MCF 10A (cell line): ENCODE results near the gene PNMA8C. TPM values are rescaled to one million over a fixed set of nuclear protein-coding genes. Genes with fewer than 3 reads are reported as not detected.

Source experiments
- BruUV-seq: library from RNA; stranded (reverse); fragments of 400-500 nt; replicated peaks from 2 replicates; lab custom pipeline; 2021; lab: Mats Ljungman, UMichigan
- CTCF ChIA-PET: fragments of 300-600 bp; sonication (Branson Sonifier 250); formaldehyde crosslinking; extraction: SDS; loops from one replicate; lab custom pipeline; 2021; ENCODE audit warnings: antibody characterized with exemption, inconsistent platforms; lab: Yijun Ruan, JAX
- POLR2A ChIA-PET: fragments of 300-600, 350-650 bp; sonication (Branson Sonifier 250); formaldehyde crosslinking; extraction: SDS; loops from one replicate; lab custom pipeline; 2020; ENCODE audit warnings: antibody characterized with exemption, inconsistent platforms; lab: Yijun Ruan, JAX
- DNase-seq: peaks from one replicate; pipeline ENCODE4 v3.0.0-alpha.2; 2018; ENCODE audit not compliant: unreplicated experiment
- H3K27ac Mint-ChIP-seq: one replicate; pipeline ENCODE4 v1.8.0; 2022; ENCODE audit warnings: mild to moderate bottlenecking, low read depth, mixed read lengths; ENCODE audit not compliant: unreplicated experiment
- H3K27me3 Mint-ChIP-seq: one replicate; pipeline ENCODE4 v1.8.0; 2022; ENCODE audit warnings: mixed read lengths; ENCODE audit not compliant: insufficient read depth, unreplicated experiment
- H3K36me3 Mint-ChIP-seq: one replicate; pipeline ENCODE4 v1.8.0; 2022; ENCODE audit warnings: mild to moderate bottlenecking, moderate library complexity, mixed read lengths; ENCODE audit not compliant: insufficient read depth, unreplicated experiment
- H3K4me1 Mint-ChIP-seq: one replicate; pipeline ENCODE4 v1.8.0; 2022; ENCODE audit warnings: mixed read lengths; ENCODE audit not compliant: insufficient read depth, unreplicated experiment
- H3K4me3 Mint-ChIP-seq: one replicate; pipeline ENCODE4 v1.8.0; 2022; ENCODE audit warnings: mild to moderate bottlenecking, moderate library complexity, mixed read lengths; ENCODE audit not compliant: unreplicated experiment
- H3K9me3 Mint-ChIP-seq: one replicate; pipeline ENCODE4 v1.8.0; 2022; ENCODE audit warnings: mixed read lengths; ENCODE audit not compliant: unreplicated experiment
- intact Hi-C: fragments of 100-400 bp; cut with micrococcal nuclease; formaldehyde crosslinking; loops from 2 replicates; pipeline ENCODE4 v1.14.1; 2022
- total RNA-seq: library from RNA; stranded (reverse); gene quantifications from 2 replicates; pipeline ENCODE4 v1.2.3, GENCODE V29; 2022
- TF ChIP-seq, protein P1 (sequence below): fragments of 200-600 bp; IDR thresholded peaks from one replicate; pipeline ENCODE4 v1.8.0; 2022; ENCODE audit warnings: antibody characterized with exemption, mild to moderate bottlenecking; ENCODE audit not compliant: unreplicated experiment

The PNMA8C gene
- total RNA-seq, 1 experiment from 2014 or later: not detected

- H3K27ac Mint-ChIP-seq: peak overlapping the region; percentile 81
- CTCF ChIA-PET: interaction anchor here (0.6 to 1.2 kb wide), 4 partner anchors 18 to 120 kb away, joined by 3 to 5 read pairs (median 4); partner anchors contain the start of gene PPP5C
- BruUV-seq: TSS peak; percentile 22
- POLR2A ChIA-PET: interaction anchor here (0.6 to 3.6 kb wide), 7 partner anchors 9 to 1043 kb away, joined by 3 to 25 read pairs (median 4); partner anchors contain the start of gene ERCC1
- no peaks in the 10 kb centered on the region for H3K27me3 Mint-ChIP-seq
- peaks cover 6% of the 10 kb centered on the region for H3K36me3 Mint-ChIP-seq
- intact Hi-C loops: no loop called here
- TF ChIP-seq, protein P1, sequence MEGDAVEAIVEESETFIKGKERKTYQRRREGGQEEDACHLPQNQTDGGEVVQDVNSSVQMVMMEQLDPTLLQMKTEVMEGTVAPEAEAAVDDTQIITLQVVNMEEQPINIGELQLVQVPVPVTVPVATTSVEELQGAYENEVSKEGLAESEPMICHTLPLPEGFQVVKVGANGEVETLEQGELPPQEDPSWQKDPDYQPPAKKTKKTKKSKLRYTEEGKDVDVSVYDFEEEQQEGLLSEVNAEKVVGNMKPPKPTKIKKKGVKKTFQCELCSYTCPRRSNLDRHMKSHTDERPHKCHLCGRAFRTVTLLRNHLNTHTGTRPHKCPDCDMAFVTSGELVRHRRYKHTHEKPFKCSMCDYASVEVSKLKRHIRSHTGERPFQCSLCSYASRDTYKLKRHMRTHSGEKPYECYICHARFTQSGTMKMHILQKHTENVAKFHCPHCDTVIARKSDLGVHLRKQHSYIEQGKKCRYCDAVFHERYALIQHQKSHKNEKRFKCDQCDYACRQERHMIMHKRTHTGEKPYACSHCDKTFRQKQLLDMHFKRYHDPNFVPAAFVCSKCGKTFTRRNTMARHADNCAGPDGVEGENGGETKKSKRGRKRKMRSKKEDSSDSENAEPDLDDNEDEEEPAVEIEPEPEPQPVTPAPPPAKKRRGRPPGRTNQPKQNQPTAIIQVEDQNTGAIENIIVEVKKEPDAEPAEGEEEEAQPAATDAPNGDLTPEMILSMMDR: no peak
- DNase-seq: peak; percentile 75
- H3K9me3 Mint-ChIP-seq: no peaks in the 10 kb centered on the region
- peak overlapping the region; percentile 59 for H3K4me3 Mint-ChIP-seq
- H3K4me1 Mint-ChIP-seq: peaks cover 15% of the 10 kb centered on the region
Measured at GRCh38 chr19:46466536-46467196, 37.9 kb upstream of the PNMA8C start.

DNA sequence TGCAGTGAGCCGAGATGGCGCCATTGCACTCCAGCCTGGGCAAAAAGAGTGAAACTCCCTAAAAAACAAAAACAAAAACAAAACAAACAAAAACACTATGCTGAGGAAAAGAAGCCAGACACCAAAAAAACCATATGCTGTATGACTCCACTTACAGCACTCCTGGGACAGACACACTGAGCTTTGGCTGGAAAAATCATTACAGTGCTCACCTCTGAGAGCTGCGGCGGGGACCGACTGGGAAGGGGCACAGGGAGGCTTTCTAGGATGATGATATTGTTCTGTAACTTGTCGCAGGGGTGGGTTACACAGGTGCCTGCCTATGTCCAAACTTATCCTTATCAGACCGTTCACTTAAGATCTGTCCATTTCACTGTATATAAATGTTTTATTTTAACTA is 34.8 kb upstream of the PNMA8C start:
- TF ChIP-seq, protein P1: no peak
- Mint-ChIP-seq H3K27me3 (no peaks in the 10 kb centered on the region), H3K27ac (no peak overlapping the region), H3K36me3 (no peaks in the 10 kb centered on the region), H3K4me1 (peaks cover 15% of the 10 kb centered on the region), H3K9me3 (no peaks in the 10 kb centered on the region), H3K4me3 (no peak overlapping the region)
- BruUV-seq: no TSS peak
- ChIA-PET POLR2A (interaction anchor here (0.6 to 3.6 kb wide), 3 partner anchors 10 to 19 kb away, joined by 3 to 25 read pairs (median 8); no protein-coding TSS in a partner anchor), CTCF (interaction anchor here (0.6 to 1.1 kb wide), 2 partner anchors 10 to 60 kb away, joined by 4 to 5 read pairs; no protein-coding TSS in a partner anchor)
- intact Hi-C loops: no loop called here
- no peak for DNase-seq

GRCh38 chr19:46461537-46461936 is 32.8 kb upstream of the PNMA8C start:
- H3K9me3 Mint-ChIP-seq: no peaks in the 10 kb centered on the region
- POLR2A ChIA-PET: interaction anchor here (0.6 to 3.1 kb wide), 6 partner anchors 9 to 346 kb away, joined by 3 to 31 read pairs (median 4); partner anchors contain the start of gene PNMA8A
- no peaks in the 10 kb centered on the region for H3K36me3 Mint-ChIP-seq
- no peak overlapping the region for H3K27ac Mint-ChIP-seq
- no peaks in the 10 kb centered on the region for H3K27me3 Mint-ChIP-seq
- no peak overlapping the region for H3K4me3 Mint-ChIP-seq
- CTCF ChIA-PET: interaction anchor here (0.6 to 1.5 kb wide), 3 partner anchors 26 to 579 kb away, joined by 3 to 7 read pairs (median 4); no protein-coding TSS in a partner anchor
- H3K4me1 Mint-ChIP-seq: peaks cover 3% of the 10 kb centered on the region
- TF ChIP-seq, protein P1: no peak
- BruUV-seq: no TSS peak
- intact Hi-C loops: no loop called here
- DNase-seq: peak; percentile 73

GRCh38 chr19:46460981-46461380 is 32.2 kb upstream of the PNMA8C start:
- Mint-ChIP-seq H3K4me1 (peaks cover 4% of the 10 kb centered on the region), H3K27me3 (no peaks in the 10 kb centered on the region), H3K27ac (peak overlapping the region; percentile 51), H3K36me3 (no peaks in the 10 kb centered on the region), H3K9me3 (no peaks in the 10 kb centered on the region), H3K4me3 (no peak overlapping the region)
- no TSS peak for BruUV-seq
- intact Hi-C loops: no loop called here
- no peak for DNase-seq
- CTCF ChIA-PET: interaction anchor here (0.6 to 1.5 kb wide), 4 partner anchors 8 to 268 kb away, joined by 3 to 7 read pairs (median 4); no protein-coding TSS in a partner anchor
- TF ChIP-seq, protein P1: no peak
- POLR2A ChIA-PET: interaction anchor here (0.9 to 3.1 kb wide), 6 partner anchors 9 to 346 kb away, joined by 3 to 31 read pairs (median 4); partner anchors contain the start of gene PNMA8A
